HepG2 (cell line): ENCODE data around the gene CCDC102B. TPM values are rescaled to one million over a fixed set of nuclear protein-coding genes. Genes with fewer than 3 reads are reported as not detected.

Experiments used
- ATAC-seq: fragments of 200-7000 bp; cut with Tn5 transposase; 3 replicates; pipeline ENCODE4 v1.9.1; 2020; ENCODE audit warnings: mild to moderate bottlenecking, moderate library complexity
- BruUV-seq: library from RNA; stranded (reverse); fragments of 400-500 nt; replicated peaks from 2 replicates; lab custom pipeline; 2021; lab: Mats Ljungman, UMichigan
- CTCF ChIA-PET: fragments of 300-600 bp; formaldehyde crosslinking; extraction: SDS; loops from one replicate; lab custom pipeline; 2021; ENCODE audit warnings: low total read pairs, inconsistent platforms, low intra/inter-chr PET ratio; lab: Yijun Ruan, JAX
- POLR2A ChIA-PET: fragments of 350-600 bp; sonication (Branson Sonifier 250); formaldehyde crosslinking; loops from one replicate; lab custom pipeline; 2020; ENCODE audit warnings: antibody characterized with exemption, inconsistent platforms; lab: Yijun Ruan, JAX
- DNase-seq: peaks from one replicate; pipeline ENCODE4 v3.0.0-alpha.2; 2015; ENCODE audit warnings: low spot score
- FAIRE-seq: peaks from 3 replicates; lab custom pipeline; 2011; peaks lifted over from hg19 to GRCh38; lab: Jason Lieb, UNC
- H2AFZ ChIP-seq: one replicate; pipeline ENCODE4 v1.6.1; 2011; ENCODE audit warnings: low read length, inconsistent platforms
- H3K27ac ChIP-seq: fragments of 300-600 bp; 3 replicates; pipeline ENCODE4 v1.8.0; 2011; ENCODE audit warnings: mixed run types, mild to moderate bottlenecking, mixed read lengths, low read length, inconsistent platforms; ENCODE audit not compliant: insufficient read depth; ENCODE audit errors: extremely low read length
- H3K27me3 ChIP-seq, 2 experiments: fragments of 200-600 bp in 1 of 2; 2 replicates in 1 of 2; 3 replicates in 1 of 2; pipeline versions ENCODE4 v1.6.0 to v1.8.0; 2011; ENCODE audit warnings: low read length in 2 of 2, mild to moderate bottlenecking in 2 of 2, moderate library complexity in 2 of 2, inconsistent platforms in 1 of 2; ENCODE audit not compliant: insufficient read depth in 2 of 2, control insufficient read depth in 1 of 2
- H3K36me3 ChIP-seq, 2 experiments: fragments of 200-600 bp in 1 of 2; replicated peaks in 1 of 2; 2 replicates in 1 of 2; 3 replicates in 1 of 2; pipeline versions ENCODE4 v1.5.1 to v1.8.0; 2011; ENCODE audit warnings: low read length in 2 of 2, inconsistent platforms in 1 of 2; ENCODE audit not compliant: insufficient read depth in 2 of 2, control insufficient read depth in 1 of 2
- H3K4me1 ChIP-seq: 2 replicates; pipeline ENCODE4 v1.5.1; 2012; ENCODE audit warnings: low read length, inconsistent platforms; ENCODE audit not compliant: insufficient read depth
- H3K4me2 ChIP-seq: 2 replicates; pipeline ENCODE4 v1.6.0; 2011; ENCODE audit warnings: low read depth, low read length, inconsistent platforms
- H3K4me3 ChIP-seq, 3 experiments: fragments of 200-600 bp in 1 of 3; sonication (generic), shearing (Covaris generic) in 1 of 3; replicated peaks in 1 of 3; 2 replicates each; pipeline ENCODE4 v1.5.1; 2011 to 2016; ENCODE audit warnings: low read length in 3 of 3, inconsistent platforms in 2 of 3, low read depth in 2 of 3, mild to moderate bottlenecking in 2 of 3, control low read depth in 1 of 3, mixed read lengths in 1 of 3; ENCODE audit not compliant: insufficient read depth in 1 of 3
- H3K79me2 ChIP-seq: one replicate; pipeline ENCODE4 v1.6.1; 2011; ENCODE audit warnings: low read length, inconsistent platforms; ENCODE audit not compliant: insufficient read depth
- H3K9ac ChIP-seq: 2 replicates; pipeline ENCODE4 v1.6.0; 2011; ENCODE audit warnings: mild to moderate bottlenecking, low read depth, low read length, inconsistent platforms; ENCODE audit not compliant: insufficient read depth
- H3K9me3 ChIP-seq: 2 replicates; pipeline ENCODE4 v1.5.1; 2012; ENCODE audit warnings: mild to moderate bottlenecking, low read length
- H4K20me1 ChIP-seq: 2 replicates; pipeline ENCODE4 v1.6.0; 2011; ENCODE audit warnings: inconsistent platforms, mild to moderate bottlenecking, low read length, moderate library complexity; ENCODE audit not compliant: insufficient read depth
- AHR ChIP-seq: IDR thresholded peaks from 2 replicates; pipeline ENCODE4 v1.6.1; 2018; ENCODE audit warnings: missing genetic modification reagents, missing compliant biosample characterization
- FOSL1 ChIP-seq: sonication (generic); formaldehyde crosslinking; IDR thresholded peaks from 2 replicates; pipeline ENCODE4 v1.9.0; 2021; ENCODE audit warnings: missing genetic modification reagents, borderline replicate concordance
- FOXK2 ChIP-seq: fragments of 450-650 bp; IDR thresholded peaks from 2 replicates; pipeline ENCODE4 v1.6.1; 2016
- GATAD2A ChIP-seq: IDR thresholded peaks from 2 replicates; pipeline ENCODE4 v1.6.1; 2016
- GZF1 ChIP-seq: sonication (generic); formaldehyde crosslinking; IDR thresholded peaks from 2 replicates; pipeline ENCODE4 v1.5.1; 2020; ENCODE audit warnings: mild to moderate bottlenecking, missing genetic modification reagents
- HMGXB4 ChIP-seq, 2 experiments: sonication (generic) in 1 of 2; formaldehyde crosslinking in 1 of 2; IDR thresholded peaks; 2 replicates each; pipeline versions ENCODE4 v1.4.0 to v1.6.1; 2018 to 2020; ENCODE audit warnings: missing genetic modification reagents in 2 of 2, borderline replicate concordance in 1 of 2, low read depth in 1 of 2, mild to moderate bottlenecking in 1 of 2, missing biosample characterization in 1 of 2
- HOXA5 ChIP-seq: sonication (generic); formaldehyde crosslinking; IDR thresholded peaks from 2 replicates; pipeline ENCODE4 v1.4.0; 2020; ENCODE audit warnings: missing genetic modification reagents
- IRF2 ChIP-seq: IDR thresholded peaks from 2 replicates; pipeline ENCODE4 v1.6.1; 2018; ENCODE audit warnings: missing genetic modification reagents, missing compliant biosample characterization
- NFKB2 ChIP-seq: sonication (generic); formaldehyde crosslinking; IDR thresholded peaks from 2 replicates; pipeline ENCODE4 v1.4.0; 2020; ENCODE audit warnings: missing genetic modification reagents, borderline replicate concordance
- TERF1 ChIP-seq: sonication (generic); formaldehyde crosslinking; IDR thresholded peaks from 2 replicates; pipeline ENCODE4 v1.8.0; 2022; ENCODE audit warnings: mild to moderate bottlenecking, missing genetic modification reagents, moderate library complexity
- TFAP4 ChIP-seq: sonication (generic); IDR thresholded peaks from 2 replicates; pipeline ENCODE4 v1.6.1; 2016; ENCODE audit warnings: low read depth, borderline replicate concordance
- THAP9 ChIP-seq: sonication (generic); formaldehyde crosslinking; IDR thresholded peaks from 2 replicates; pipeline ENCODE4; 2020; ENCODE audit warnings: missing genetic modification reagents, mild to moderate bottlenecking, borderline replicate concordance
- ZNF136 ChIP-seq: sonication (generic); formaldehyde crosslinking; IDR thresholded peaks from 2 replicates; pipeline ENCODE4 v1.8.1; 2022; ENCODE audit warnings: low read depth, mild to moderate bottlenecking, moderate library complexity, missing genetic modification reagents
- ZNF367 ChIP-seq: sonication (generic); formaldehyde crosslinking; IDR thresholded peaks from 2 replicates; pipeline ENCODE4 v1.4.0; 2020; ENCODE audit warnings: missing genetic modification reagents, borderline replicate concordance
- ZNF550 ChIP-seq: sonication (generic); formaldehyde crosslinking; IDR thresholded peaks from 2 replicates; pipeline ENCODE4 v1.4.0; 2020; ENCODE audit warnings: mild to moderate bottlenecking, missing genetic modification reagents, borderline replicate concordance
- ZNF558 ChIP-seq: sonication (generic); formaldehyde crosslinking; IDR thresholded peaks from 2 replicates; pipeline ENCODE4 v1.9.0; 2022; ENCODE audit warnings: mild to moderate bottlenecking, missing genetic modification reagents, borderline replicate concordance
- WGBS: methylation state at CpG from one replicate; pipeline ENCODE4 v1.1.6; 2017; ENCODE audit warnings: low lambda C conversion rate; 5-methylcytosine and 5-hydroxymethylcytosine counted together
- in situ Hi-C: cut with HindIII; loops from 2 replicates; pipeline ENCODE4 v1.10.0; 2017; ENCODE audit warnings: low pct_unique_long_range_greater_than_20kb; ENCODE audit not compliant: extremely low pct_ligation_motif_present
- intact Hi-C: fragments of 100-400 bp; cut with micrococcal nuclease; formaldehyde crosslinking; loops from one replicate; pipeline ENCODE4 v1.10.0; 2022; ENCODE audit not compliant: unreplicated experiment
- polyA plus RNA-seq, 8 experiments: library from polyadenylated mRNA; depleted of rRNA in 3 of 8; stranded (reverse) in 7 of 8; unstranded in 1 of 8; fragments of >200 nt; fragmentation: Illumina TruSeq in 4 of 8; extraction: Trizol in 4 of 8; gene quantifications; 2 replicates each; pipeline versions ENCODE4 v1.2.1 to v1.2.3, GENCODE V29; 2011 to 2016; ENCODE audit warnings: low read depth in 4 of 8, missing spikeins in 1 of 8, mixed read lengths in 1 of 8; ENCODE audit not compliant: insufficient read depth in 1 of 8
- total RNA-seq, 5 experiments: library from RNA; depleted of rRNA; stranded (reverse); fragments of >200 nt; fragmentation: Illumina TruSeq; extraction: Trizol; gene quantifications; 2 replicates each; pipeline ENCODE4 v1.2.3, GENCODE V29; 2016; ENCODE audit warnings: low read depth in 1 of 5

The CCDC102B gene
- total and polyA plus RNA-seq, 2 of the 13 experiments (the other 11 are each of a cell fraction or from before 2014, with no cell fraction given), result 2.3 to 3.7 TPM

- TF ChIP-seq TERF1 (CRISPR knock-in tag) (no peak), FOXK2 (no peak), TFAP4 (no peak), ZNF367 (CRISPR knock-in tag) (no peak), HMGXB4 (CRISPR knock-in tag; IDR thresholded peaks at IDR 0.05; ENCODE audit: borderline replicate concordance in 1 of 2, low read depth in 1 of 2) (no peak), GZF1 (CRISPR knock-in tag) (no peak), AHR (no peak), ZNF550 (CRISPR knock-in tag) (no peak), ZNF136 (CRISPR knock-in tag) (no peak), THAP9 (CRISPR knock-in tag) (no peak), FOSL1 (no peak), HOXA5 (CRISPR knock-in tag) (no peak), ZNF558 (CRISPR knock-in tag) (no peak), IRF2 (CRISPR knock-in tag) (no peak), GATAD2A (CRISPR knock-in tag) (no peak), NFKB2 (CRISPR knock-in tag) (no peak)
Measured at GRCh38 chr18:69031571-69031970, 233.7 kb downstream of the CCDC102B start.

More at GRCh38 chr18:69031571-69031970, 233.7 kb downstream of the CCDC102B start:
- no peaks in the 10 kb centered on the region for H3K27me3 ChIP-seq
- H2AFZ ChIP-seq, result no peak overlapping the region
- ATAC-seq, result no peak
- H3K9ac ChIP-seq, result no peak overlapping the region
- BruUV-seq, result no TSS peak
- in situ Hi-C loops (no loop called here), intact Hi-C loops (no loop called here)
- no peaks in the 10 kb centered on the region for H3K4me1 ChIP-seq
- H4K20me1 ChIP-seq, result no peaks in the 10 kb centered on the region
- H3K36me3 ChIP-seq, result no peaks in the 10 kb centered on the region
- no peak for FAIRE-seq
- no peak overlapping the region for H3K27ac ChIP-seq
- H3K79me2 ChIP-seq, result no peaks in the 10 kb centered on the region
- WGBS, result 0% methylated on average over 1 of the region's 1 CpG
- ChIA-PET POLR2A (no interaction called here), CTCF (no interaction called here)
- H3K9me3 ChIP-seq, result no peaks in the 10 kb centered on the region
- no peak for DNase-seq
- H3K4me3 ChIP-seq, result no peak overlapping the region
- H3K4me2 ChIP-seq, result no peak overlapping the region
